GM12801 (cell line): Measurements from ENCODE around the gene CCL20.

Source experiments
- TF ChIP-seq, protein P1 (sequence below): IDR thresholded peaks from one replicate; pipeline ENCODE4 v1.5.1; 2011; ENCODE audit warnings: control low read depth; ENCODE audit not compliant: insufficient read length; ENCODE audit errors: extremely low read depth

CCL20 gene

GRCh38 chr2:227812001-227812400, 1.6 kb upstream of the CCL20 start:
- TF ChIP-seq, protein P1, sequence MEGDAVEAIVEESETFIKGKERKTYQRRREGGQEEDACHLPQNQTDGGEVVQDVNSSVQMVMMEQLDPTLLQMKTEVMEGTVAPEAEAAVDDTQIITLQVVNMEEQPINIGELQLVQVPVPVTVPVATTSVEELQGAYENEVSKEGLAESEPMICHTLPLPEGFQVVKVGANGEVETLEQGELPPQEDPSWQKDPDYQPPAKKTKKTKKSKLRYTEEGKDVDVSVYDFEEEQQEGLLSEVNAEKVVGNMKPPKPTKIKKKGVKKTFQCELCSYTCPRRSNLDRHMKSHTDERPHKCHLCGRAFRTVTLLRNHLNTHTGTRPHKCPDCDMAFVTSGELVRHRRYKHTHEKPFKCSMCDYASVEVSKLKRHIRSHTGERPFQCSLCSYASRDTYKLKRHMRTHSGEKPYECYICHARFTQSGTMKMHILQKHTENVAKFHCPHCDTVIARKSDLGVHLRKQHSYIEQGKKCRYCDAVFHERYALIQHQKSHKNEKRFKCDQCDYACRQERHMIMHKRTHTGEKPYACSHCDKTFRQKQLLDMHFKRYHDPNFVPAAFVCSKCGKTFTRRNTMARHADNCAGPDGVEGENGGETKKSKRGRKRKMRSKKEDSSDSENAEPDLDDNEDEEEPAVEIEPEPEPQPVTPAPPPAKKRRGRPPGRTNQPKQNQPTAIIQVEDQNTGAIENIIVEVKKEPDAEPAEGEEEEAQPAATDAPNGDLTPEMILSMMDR: no peak

GRCh38 chr2:227813229-227813561, 447 bp upstream of the CCL20 start:
- TF ChIP-seq, protein P1: no peak

DNA sequence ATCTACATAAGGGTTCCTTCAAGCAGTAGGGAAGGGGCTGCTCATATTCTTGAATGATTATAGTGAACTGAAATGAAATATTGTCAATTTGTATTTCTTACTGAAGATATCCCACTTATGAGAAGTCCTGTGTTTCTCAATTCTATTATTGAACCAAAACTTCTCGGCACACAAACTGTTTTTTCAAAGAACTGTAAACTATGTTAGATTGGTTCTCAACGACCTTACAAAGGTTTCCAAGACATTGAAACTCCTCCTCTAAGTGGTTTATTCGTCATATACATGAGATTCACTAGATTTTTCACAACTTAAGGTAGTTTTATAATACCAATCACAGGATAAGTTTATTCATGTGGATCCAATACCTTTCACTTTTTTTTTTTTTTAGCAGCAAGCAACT, 1.4 kb downstream of the CCL20 start:
- TF ChIP-seq, protein P1: no peak

- TF ChIP-seq, protein P1: no peak
Measured at GRCh38 chr2:227816507-227817294, 3.1 kb downstream of the CCL20 start.

- TF ChIP-seq, protein P1: no peak
Measured at GRCh38 chr2:227817336-227817735, 3.7 kb downstream of the CCL20 start.

- TF ChIP-seq, protein P1: no peak
Measured at GRCh38 chr2:227817850-227818674, 4.4 kb downstream of the CCL20 start.

- TF ChIP-seq, protein P1: no peak
Measured at GRCh38 chr2:227818675-227819397, 5.2 kb downstream of the CCL20 start.
